PFSK-1 (cell line): ENCODE measurements around the gene CHTOP.
A peak's percentile ranks its signal among the peaks of the same experiment; 100 is the strongest.

Experiments
- FOXP2 ChIP-seq: optimal IDR thresholded peaks from 2 replicates; pipeline ENCODE3; 2011; ENCODE audit warnings: borderline replicate concordance, control low read depth, inconsistent platforms; ENCODE audit not compliant: insufficient read depth; ENCODE audit errors: extremely low read length, extremely low read depth
- POLR2AphosphoS5 ChIP-seq: IDR thresholded peaks from 2 replicates; pipeline ENCODE4 v1.6.1; 2012; ENCODE audit warnings: low read depth, mild to moderate bottlenecking, control low read depth, low read length, moderate library complexity
- SIN3A ChIP-seq: IDR thresholded peaks from 2 replicates; pipeline ENCODE4 v1.6.1; 2012; ENCODE audit warnings: mild to moderate bottlenecking, low read length, moderate library complexity, borderline replicate concordance; ENCODE audit not compliant: insufficient read depth
- TAF1 ChIP-seq: IDR thresholded peaks from 2 replicates; pipeline ENCODE4 v1.6.1; 2012; ENCODE audit warnings: low read length, control low read depth, borderline replicate concordance; ENCODE audit not compliant: insufficient read depth
- TF ChIP-seq, protein P1 (sequence below), 2 experiments: IDR thresholded peaks; 2 replicates each; pipeline versions ENCODE4 v1.6.1 to v1.8.0; 2011 to 2012; ENCODE audit warnings: low read depth in 2 of 2, low read length in 2 of 2, control low read depth in 1 of 2, inconsistent platforms in 1 of 2, mild to moderate bottlenecking in 1 of 2, moderate library complexity in 1 of 2; ENCODE audit not compliant: insufficient read depth in 1 of 2

CHTOP gene

GRCh38 chr1:153677718-153678518 is 44.1 kb downstream of the CHTOP start:
- no peak for TF ChIP-seq POLR2AphosphoS5
- no peak for TF ChIP-seq TAF1
- TF ChIP-seq, protein P1, sequence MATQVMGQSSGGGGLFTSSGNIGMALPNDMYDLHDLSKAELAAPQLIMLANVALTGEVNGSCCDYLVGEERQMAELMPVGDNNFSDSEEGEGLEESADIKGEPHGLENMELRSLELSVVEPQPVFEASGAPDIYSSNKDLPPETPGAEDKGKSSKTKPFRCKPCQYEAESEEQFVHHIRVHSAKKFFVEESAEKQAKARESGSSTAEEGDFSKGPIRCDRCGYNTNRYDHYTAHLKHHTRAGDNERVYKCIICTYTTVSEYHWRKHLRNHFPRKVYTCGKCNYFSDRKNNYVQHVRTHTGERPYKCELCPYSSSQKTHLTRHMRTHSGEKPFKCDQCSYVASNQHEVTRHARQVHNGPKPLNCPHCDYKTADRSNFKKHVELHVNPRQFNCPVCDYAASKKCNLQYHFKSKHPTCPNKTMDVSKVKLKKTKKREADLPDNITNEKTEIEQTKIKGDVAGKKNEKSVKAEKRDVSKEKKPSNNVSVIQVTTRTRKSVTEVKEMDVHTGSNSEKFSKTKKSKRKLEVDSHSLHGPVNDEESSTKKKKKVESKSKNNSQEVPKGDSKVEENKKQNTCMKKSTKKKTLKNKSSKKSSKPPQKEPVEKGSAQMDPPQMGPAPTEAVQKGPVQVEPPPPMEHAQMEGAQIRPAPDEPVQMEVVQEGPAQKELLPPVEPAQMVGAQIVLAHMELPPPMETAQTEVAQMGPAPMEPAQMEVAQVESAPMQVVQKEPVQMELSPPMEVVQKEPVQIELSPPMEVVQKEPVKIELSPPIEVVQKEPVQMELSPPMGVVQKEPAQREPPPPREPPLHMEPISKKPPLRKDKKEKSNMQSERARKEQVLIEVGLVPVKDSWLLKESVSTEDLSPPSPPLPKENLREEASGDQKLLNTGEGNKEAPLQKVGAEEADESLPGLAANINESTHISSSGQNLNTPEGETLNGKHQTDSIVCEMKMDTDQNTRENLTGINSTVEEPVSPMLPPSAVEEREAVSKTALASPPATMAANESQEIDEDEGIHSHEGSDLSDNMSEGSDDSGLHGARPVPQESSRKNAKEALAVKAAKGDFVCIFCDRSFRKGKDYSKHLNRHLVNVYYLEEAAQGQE (IDR thresholded peaks at IDR 0.05; ENCODE audit: insufficient read depth in 1 of 2, low read depth in 2 of 2, low read length in 2 of 2) = no peak
- TF ChIP-seq FOXP2 = peak; percentile 13
- TF ChIP-seq SIN3A = no peak

DNA sequence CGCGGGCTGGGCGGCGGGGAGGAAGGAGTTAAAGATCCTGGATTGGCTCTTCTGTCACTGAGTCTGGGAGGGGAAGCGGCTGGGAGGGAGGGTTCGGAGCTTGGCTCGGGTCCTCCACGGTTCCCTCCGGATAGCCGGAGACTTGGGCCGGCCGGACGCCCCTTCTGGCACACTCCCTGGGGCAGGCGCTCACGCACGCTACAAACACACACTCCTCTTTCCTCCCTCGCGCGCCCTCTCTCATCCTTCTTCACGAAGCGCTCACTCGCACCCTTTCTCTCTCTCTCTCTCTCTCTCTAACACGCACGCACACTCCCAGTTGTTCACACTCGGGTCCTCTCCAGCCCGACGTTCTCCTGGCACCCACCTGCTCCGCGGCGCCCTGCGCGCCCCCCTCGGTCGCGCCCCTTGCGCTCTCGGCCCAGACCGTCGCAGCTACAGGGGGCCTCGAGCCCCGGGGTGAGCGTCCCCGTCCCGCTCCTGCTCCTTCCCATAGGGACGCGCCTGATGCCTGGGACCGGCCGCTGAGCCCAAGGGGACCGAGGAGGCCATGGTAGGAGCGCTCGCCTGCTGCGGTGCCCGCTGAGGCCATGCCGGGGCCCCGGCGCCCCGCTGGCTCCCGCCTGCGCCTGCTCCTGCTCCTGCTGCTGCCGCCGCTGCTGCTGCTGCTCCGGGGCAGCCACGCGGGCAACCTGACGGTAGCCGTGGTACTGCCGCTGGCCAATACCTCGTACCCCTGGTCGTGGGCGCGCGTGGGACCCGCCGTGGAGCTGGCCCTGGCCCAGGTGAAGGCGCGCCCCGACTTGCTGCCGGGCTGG is 44.9 kb downstream of the CHTOP start, which contains the start of gene NPR1:
TSS of gene NPR1 (plus strand) at position 170 of the 818 bp plus-strand sequence. CDS start at position 591, 421 bp downstream.
- no peak for TF ChIP-seq SIN3A

- TF ChIP-seq, protein P1 (IDR thresholded peaks at IDR 0.05; ENCODE audit: insufficient read depth in 1 of 2, low read depth in 2 of 2, low read length in 2 of 2) = no peak
- no peak for TF ChIP-seq SIN3A
- no peak for TF ChIP-seq FOXP2
- TF ChIP-seq POLR2AphosphoS5 = no peak
- TF ChIP-seq TAF1 = no peak
These were observed 45.7 kb downstream of the CHTOP start for GRCh38 chr1:153679337-153680119.

DNA sequence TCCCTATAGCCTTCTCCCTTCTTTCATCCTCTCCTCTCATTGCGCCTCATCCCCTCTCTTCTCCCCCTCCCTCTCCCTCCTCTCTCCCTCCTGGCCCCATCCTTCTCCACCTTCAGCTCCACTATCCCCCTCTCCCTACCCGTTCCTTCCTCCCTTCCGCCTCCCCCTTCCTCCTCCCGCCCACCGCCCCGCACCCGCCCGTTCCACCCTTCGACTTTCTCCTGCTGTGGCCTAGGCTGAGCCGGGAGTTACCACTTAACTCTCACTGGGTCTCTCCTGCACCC is 46.2 kb downstream of the CHTOP start:
- TF ChIP-seq TAF1 (no peak), SIN3A (no peak), FOXP2 (no peak), POLR2AphosphoS5 (no peak)
- TF ChIP-seq, protein P1 (IDR thresholded peaks at IDR 0.05; ENCODE audit: insufficient read depth in 1 of 2, low read depth in 2 of 2, low read length in 2 of 2) = no peak

DNA sequence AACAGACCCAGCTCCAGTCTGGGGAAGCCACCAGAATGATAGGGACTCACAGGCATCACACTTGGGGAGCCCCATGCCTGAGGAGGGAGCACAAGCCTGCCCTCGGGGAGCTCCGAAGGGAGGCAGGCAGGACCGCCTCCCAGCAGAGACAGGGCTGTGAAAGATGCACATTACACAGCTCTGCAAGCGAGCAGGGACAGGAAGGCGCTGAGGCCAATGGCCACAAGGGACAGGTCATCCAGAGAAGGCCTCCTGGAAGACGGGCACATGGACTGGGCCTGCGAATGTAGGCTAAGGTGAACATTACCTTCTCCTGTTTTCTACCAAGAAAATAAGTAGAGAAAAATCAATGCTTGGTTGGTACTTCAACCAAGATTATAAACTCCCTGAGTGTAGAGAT is 48.9 kb downstream of the CHTOP start:
- TF ChIP-seq, protein P1 (IDR thresholded peaks at IDR 0.05; ENCODE audit: insufficient read depth in 1 of 2, low read depth in 2 of 2, low read length in 2 of 2) = no peak
- TF ChIP-seq POLR2AphosphoS5 (no peak), SIN3A (no peak), FOXP2 (no peak), TAF1 (no peak)
